SW 1271 (cell line): ENCODE data around the gene MKI67.
A peak's percentile ranks its signal among the peaks of the same experiment; 100 is the strongest.
"Not testable (repeated sequence)": the region's sequence is repeated elsewhere in the genome, so short reads cannot be mapped to it uniquely, and the experiment has no call there.

ENCODE experiments used
- DNase-seq, 2 experiments: peaks; one replicate each; lab custom pipeline; 2025; lab: John Stamatoyannopoulos, UW

The MKI67 gene

GRCh38 chr10:128125944-128126764, at the start of gene MKI67:
MKI67 (minus strand) TSS chr10:128126423; CDS start chr10:128125667, 756 bp downstream.
- DNase-seq, result peak; percentile 71 to 76

- no peak for DNase-seq
These were observed 48.6 kb upstream of the MKI67 start for GRCh38 chr10:128174581-128175559.

GRCh38 chr10:128173386-128173785, 47.2 kb upstream of the MKI67 start:
- DNase-seq, result no peak

GRCh38 chr10:128172756-128173155, 46.5 kb upstream of the MKI67 start:
- no peak for DNase-seq

GRCh38 chr10:128169811-128170379, 43.7 kb upstream of the MKI67 start:
- no peak for DNase-seq

GRCh38 chr10:128167926-128168520, 41.8 kb upstream of the MKI67 start:
- no peak for DNase-seq

GRCh38 chr10:128167123-128167522, 40.9 kb upstream of the MKI67 start:
- not testable (repeated sequence) for DNase-seq

GRCh38 chr10:128166151-128166550, 39.9 kb upstream of the MKI67 start:
- DNase-seq, result no peak

- no peak for DNase-seq
These were observed 39.3 kb upstream of the MKI67 start for GRCh38 chr10:128165536-128165935.

GRCh38 chr10:128163701-128164100, 37.5 kb upstream of the MKI67 start:
- DNase-seq, result no peak

GRCh38 chr10:128161031-128161430, 34.8 kb upstream of the MKI67 start:
- DNase-seq, result no peak

GRCh38 chr10:128160297-128160711, 34.1 kb upstream of the MKI67 start:
- no peak for DNase-seq

GRCh38 chr10:128158021-128158795, 32.0 kb upstream of the MKI67 start:
- DNase-seq, result no peak

- no peak for DNase-seq
These were observed 31.0 kb upstream of the MKI67 start for GRCh38 chr10:128156999-128157755.

GRCh38 chr10:128152741-128153580, 26.7 kb upstream of the MKI67 start:
- no peak for DNase-seq

GRCh38 chr10:128151031-128151430, 24.8 kb upstream of the MKI67 start:
- no peak for DNase-seq

GRCh38 chr10:128150561-128150960, 24.3 kb upstream of the MKI67 start:
- no peak for DNase-seq

GRCh38 chr10:128150045-128150493, 23.8 kb upstream of the MKI67 start:
- DNase-seq, result peak; percentile 3 to 37

- DNase-seq, result no peak
These were observed 23.2 kb upstream of the MKI67 start for GRCh38 chr10:128149267-128150014.
